ENCODE data around the gene FBXW8.

GRCh38 chr12:116919247-116919661, 8.5 kb downstream of the FBXW8 start:
- TF ChIP-seq CTCF (conservative IDR thresholded peaks at IDR 0.05) = no peak
- TF ChIP-seq ZFX (IDR thresholded peaks at IDR 0.05) = no peak
